ENCODE results near the gene DLK1. TPM values are rescaled to one million over a fixed set of nuclear protein-coding genes. Genes with fewer than 3 reads are reported as not detected.

Gene DLK1
- total RNA-seq, 2 donors from 2014 or later: not detected

DNA sequence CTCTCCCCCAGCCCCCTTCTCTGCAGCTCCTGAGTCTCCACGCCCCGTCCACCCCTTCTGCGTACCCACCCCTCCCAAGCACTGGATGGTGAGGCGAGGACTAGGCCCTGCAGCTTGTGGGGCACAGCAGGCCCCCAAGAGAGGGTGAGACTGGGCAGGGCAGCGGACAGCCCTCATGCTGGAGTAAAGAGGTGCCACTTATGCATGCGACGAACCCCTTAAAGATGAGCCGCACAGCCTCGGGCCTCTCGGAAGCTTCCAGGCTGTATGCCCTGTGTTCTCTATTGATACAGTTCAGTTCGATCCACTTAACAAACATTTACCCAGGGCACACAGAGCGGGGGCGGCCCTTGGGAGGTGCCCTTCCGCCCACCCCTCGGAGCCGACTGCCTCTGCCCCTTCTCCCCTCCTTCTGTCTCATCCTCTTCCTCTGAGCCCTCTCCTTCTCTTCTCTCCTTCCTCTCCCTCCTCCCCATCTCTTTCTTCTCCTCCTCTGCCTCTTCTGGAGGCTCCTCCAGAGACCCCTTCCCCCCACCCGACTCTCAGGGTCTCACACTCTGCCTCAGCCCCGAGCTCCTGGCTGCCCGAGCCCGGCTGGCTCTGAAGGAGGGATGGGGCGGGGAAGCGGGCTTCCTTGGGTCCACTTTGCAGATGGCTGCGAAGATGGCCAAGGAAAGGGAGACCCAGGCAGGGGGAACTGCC is 32.7 kb upstream of the DLK1 start:
- Histone ChIP-seq H3K27ac (no peak overlapping the region), H3K4me1 (ENCODE audit: control insufficient read depth in 1 of 2, low read depth in 2 of 2) (no peaks in the 10 kb centered on the region), H3K27me3 (replicated peaks; ENCODE audit: insufficient read depth) (no peaks in the 10 kb centered on the region), H3K9me3 (no peaks in the 10 kb centered on the region), H3K36me3 (no peaks in the 10 kb centered on the region), H3K4me3 (no peak overlapping the region)
- TF ChIP-seq, protein P1, sequence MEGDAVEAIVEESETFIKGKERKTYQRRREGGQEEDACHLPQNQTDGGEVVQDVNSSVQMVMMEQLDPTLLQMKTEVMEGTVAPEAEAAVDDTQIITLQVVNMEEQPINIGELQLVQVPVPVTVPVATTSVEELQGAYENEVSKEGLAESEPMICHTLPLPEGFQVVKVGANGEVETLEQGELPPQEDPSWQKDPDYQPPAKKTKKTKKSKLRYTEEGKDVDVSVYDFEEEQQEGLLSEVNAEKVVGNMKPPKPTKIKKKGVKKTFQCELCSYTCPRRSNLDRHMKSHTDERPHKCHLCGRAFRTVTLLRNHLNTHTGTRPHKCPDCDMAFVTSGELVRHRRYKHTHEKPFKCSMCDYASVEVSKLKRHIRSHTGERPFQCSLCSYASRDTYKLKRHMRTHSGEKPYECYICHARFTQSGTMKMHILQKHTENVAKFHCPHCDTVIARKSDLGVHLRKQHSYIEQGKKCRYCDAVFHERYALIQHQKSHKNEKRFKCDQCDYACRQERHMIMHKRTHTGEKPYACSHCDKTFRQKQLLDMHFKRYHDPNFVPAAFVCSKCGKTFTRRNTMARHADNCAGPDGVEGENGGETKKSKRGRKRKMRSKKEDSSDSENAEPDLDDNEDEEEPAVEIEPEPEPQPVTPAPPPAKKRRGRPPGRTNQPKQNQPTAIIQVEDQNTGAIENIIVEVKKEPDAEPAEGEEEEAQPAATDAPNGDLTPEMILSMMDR (IDR thresholded peaks at IDR 0.05): no peak
- DNase-seq (ENCODE audit: low spot score) (no peak), ATAC-seq (ENCODE audit: insufficient number of reproducible peaks, low FRiP score, low read depth) (no peak)

DNA sequence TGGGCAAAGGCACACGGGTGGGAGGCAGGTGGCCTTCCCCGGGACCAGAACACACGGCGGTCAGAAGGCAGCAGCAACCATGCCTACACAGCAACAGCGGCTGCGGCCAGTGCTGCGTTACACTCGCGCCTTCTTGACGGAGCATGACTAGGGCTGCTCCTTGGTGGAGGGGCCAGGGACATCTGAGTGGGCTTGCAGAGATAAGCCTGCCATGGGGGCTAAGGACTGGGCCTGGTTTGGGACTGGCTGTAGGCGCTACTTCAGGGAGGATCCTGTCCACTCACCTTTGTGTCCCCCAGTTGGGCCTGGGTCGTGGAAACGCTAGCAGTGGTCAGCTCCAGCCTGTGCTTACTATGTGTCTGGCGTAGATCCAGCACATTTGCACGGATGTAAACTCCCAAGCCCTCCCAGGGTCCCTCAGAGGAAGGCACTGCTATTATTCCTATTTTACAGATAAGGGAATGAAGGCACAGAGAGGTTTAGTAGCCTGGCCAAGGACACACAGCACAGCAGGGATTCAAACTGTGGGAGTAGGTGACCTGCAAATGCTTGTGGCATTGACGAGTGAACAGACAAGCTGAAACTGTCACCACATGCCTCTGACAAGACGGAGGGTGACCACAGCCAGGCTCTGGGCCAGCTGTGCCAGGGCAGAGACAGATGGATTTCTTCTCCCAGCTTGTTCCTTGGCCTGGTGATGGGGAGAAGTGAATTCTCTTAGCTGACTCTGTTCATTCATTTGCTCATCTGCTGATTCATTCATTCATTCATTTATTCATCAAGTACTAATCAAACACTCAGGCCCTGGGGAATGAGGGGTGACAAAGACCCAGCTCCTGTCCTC is 31.9 kb upstream of the DLK1 start:
- Histone ChIP-seq H3K4me1 (ENCODE audit: control insufficient read depth in 1 of 2, low read depth in 2 of 2) (no peaks in the 10 kb centered on the region), H3K27me3 (replicated peaks; ENCODE audit: insufficient read depth) (no peaks in the 10 kb centered on the region), H3K27ac (no peak overlapping the region), H3K9me3 (no peaks in the 10 kb centered on the region), H3K4me3 (no peak overlapping the region), H3K36me3 (no peaks in the 10 kb centered on the region)
- TF ChIP-seq, protein P1 (IDR thresholded peaks at IDR 0.05): no peak
- DNase-seq (ENCODE audit: low spot score): no peak
- no peak for ATAC-seq (ENCODE audit: insufficient number of reproducible peaks, low FRiP score, low read depth)

DNA sequence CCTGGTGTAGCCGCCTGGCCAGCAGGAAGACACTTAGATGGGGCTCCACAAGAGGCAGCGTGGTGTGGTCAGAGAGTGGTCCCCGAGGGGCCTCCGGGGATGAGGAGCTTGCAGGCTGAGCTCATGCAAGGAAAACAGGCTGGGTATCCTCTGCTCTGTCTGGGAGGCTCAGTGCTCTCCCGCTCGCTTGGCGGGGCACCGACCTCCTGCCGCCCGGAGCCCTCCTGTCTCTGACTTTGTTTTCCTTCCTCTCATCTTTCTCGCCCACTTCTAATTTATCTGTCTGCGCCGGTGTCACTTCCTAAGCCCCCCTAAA is 31.3 kb upstream of the DLK1 start:
- Histone ChIP-seq H3K27me3 (replicated peaks; ENCODE audit: insufficient read depth) (no peaks in the 10 kb centered on the region), H3K4me3 (no peak overlapping the region), H3K9me3 (no peaks in the 10 kb centered on the region), H3K27ac (no peak overlapping the region), H3K4me1 (ENCODE audit: control insufficient read depth in 1 of 2, low read depth in 2 of 2) (no peaks in the 10 kb centered on the region), H3K36me3 (no peaks in the 10 kb centered on the region)
- DNase-seq (ENCODE audit: low spot score) (no peak), ATAC-seq (ENCODE audit: insufficient number of reproducible peaks, low FRiP score, low read depth) (no peak)
- TF ChIP-seq, protein P1 (IDR thresholded peaks at IDR 0.05): no peak

DNA sequence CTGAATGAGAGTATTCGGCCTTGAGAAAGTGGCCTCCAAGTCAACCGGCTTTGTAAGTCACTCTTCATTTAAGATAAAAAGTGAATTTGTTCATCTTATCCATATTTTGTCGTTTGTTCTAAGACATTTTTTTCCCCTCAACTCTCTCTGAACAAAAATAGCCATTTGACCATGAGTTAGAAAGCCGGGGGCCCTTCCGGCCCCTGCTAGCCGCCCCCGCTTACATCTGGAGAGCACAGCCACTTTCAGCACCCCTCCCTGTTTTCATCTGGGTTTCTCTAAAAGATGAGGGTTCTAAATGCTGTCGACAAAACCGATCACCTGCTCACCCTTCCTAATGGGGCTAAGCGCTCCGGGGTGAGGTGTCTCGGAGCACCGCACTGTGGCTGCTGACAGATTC is 30.7 kb upstream of the DLK1 start:
- ATAC-seq (ENCODE audit: insufficient number of reproducible peaks, low FRiP score, low read depth) (no peak), DNase-seq (ENCODE audit: low spot score) (no peak)
- H3K4me1 ChIP-seq (ENCODE audit: control insufficient read depth in 1 of 2, low read depth in 2 of 2): no peaks in the 10 kb centered on the region
- H3K36me3 ChIP-seq: no peaks in the 10 kb centered on the region
- no peak overlapping the region for H3K4me3 ChIP-seq
- TF ChIP-seq, protein P1 (IDR thresholded peaks at IDR 0.05): no peak
- H3K27ac ChIP-seq: no peak overlapping the region
- H3K27me3 ChIP-seq (replicated peaks; ENCODE audit: insufficient read depth): no peaks in the 10 kb centered on the region
- H3K9me3 ChIP-seq: no peaks in the 10 kb centered on the region

DNA sequence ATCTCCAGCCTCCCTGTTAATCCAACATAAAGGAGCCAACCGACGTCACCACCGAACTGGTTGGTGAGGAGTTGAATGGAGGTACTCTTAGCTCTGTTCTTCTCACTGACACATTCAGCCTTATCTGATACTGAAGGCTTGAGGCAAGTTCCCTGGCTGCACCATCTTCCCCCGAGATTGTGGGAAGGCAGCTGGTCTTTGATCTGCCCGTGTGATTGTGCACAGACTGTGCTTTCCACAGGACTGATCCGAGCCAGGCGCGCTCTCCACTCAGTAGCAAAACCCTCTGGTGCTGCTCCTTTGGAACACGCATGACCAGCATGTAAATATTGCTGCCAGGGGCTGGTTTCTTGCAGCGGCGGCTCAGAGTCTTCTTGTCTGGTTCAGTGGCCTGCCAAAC is 30.1 kb upstream of the DLK1 start:
- no peaks in the 10 kb centered on the region for H3K27me3 ChIP-seq (replicated peaks; ENCODE audit: insufficient read depth)
- ATAC-seq (ENCODE audit: insufficient number of reproducible peaks, low FRiP score, low read depth) (no peak), DNase-seq (ENCODE audit: low spot score) (no peak)
- H3K36me3 ChIP-seq: no peaks in the 10 kb centered on the region
- no peaks in the 10 kb centered on the region for H3K9me3 ChIP-seq
- TF ChIP-seq, protein P1 (IDR thresholded peaks at IDR 0.05): no peak
- no peaks in the 10 kb centered on the region for H3K4me1 ChIP-seq (ENCODE audit: control insufficient read depth in 1 of 2, low read depth in 2 of 2)
- no peak overlapping the region for H3K4me3 ChIP-seq
- H3K27ac ChIP-seq: no peak overlapping the region

Data from thoracic aorta (tissue), 2 donors.